ENCODE results near the gene ECT2L. TPM values are rescaled to one million over a fixed set of nuclear protein-coding genes. Genes with fewer than 3 reads are reported as not detected.

ECT2L gene
- total RNA-seq, 1 experiment from 2014 or later, result not detected

Other genes starting within 250 kb of the ECT2L start
- gene CCDC28A, start 22.3 kb upstream of the ECT2L start, total RNA-seq (2021; ENCODE audit: unreplicated experiment), result 12.0 TPM
- 52.7 TPM for gene REPS1, start 192.2 kb downstream of the ECT2L start, total RNA-seq (2021; ENCODE audit: unreplicated experiment)
- 47.4 TPM for gene ABRACL, start 232.7 kb downstream of the ECT2L start, total RNA-seq (2021; ENCODE audit: unreplicated experiment)